Posterior cingulate gyrus (tissue), 11 donors: ENCODE results near the gene OR4A16.
A peak's percentile ranks its signal among the peaks of the same experiment; 100 is the strongest.

Source experiments
- DNase-seq, 10 donors: peaks; one replicate each; pipeline versions ENCODE4 v3.0.0 to v3.0.0-alpha.2; 2020 to 2021; ENCODE audit warnings: mixed read lengths in 3 of 10
- intact Hi-C: fragments of 100-400 bp; cut with DNase I; formaldehyde crosslinking; loops from one replicate; pipeline ENCODE4 v1.15.1; 2023

The OR4A16 gene

GRCh38 chr11:55342901-55343300 is at the start of gene OR4A16:
Gene OR4A16 (plus strand): TSS chr11:55343201. CDS start chr11:55343201, 0 bp downstream.
- intact Hi-C loops = no loop called here
- DNase-seq = no peak

DNA sequence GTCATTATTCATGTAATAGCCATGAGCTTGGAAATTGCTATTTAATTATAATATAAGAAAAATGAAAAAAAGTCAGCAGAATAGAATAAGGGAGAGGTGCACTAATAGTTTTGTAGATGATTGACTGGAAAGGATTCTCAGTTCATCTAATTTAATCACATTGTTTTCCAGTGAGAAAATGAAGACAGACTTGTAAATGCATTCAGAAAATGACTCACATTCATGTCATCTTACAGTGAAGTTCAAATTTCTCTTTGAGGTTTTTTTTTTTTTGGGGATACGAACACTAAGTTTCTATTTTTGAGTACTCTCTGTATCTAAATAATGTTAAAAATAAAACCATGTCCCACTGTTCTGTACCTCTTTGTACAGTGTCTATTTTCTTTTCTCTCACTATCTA is 18.5 kb upstream of the OR4A16 start:
- intact Hi-C loops = no loop called here
- no peak for DNase-seq

DNA sequence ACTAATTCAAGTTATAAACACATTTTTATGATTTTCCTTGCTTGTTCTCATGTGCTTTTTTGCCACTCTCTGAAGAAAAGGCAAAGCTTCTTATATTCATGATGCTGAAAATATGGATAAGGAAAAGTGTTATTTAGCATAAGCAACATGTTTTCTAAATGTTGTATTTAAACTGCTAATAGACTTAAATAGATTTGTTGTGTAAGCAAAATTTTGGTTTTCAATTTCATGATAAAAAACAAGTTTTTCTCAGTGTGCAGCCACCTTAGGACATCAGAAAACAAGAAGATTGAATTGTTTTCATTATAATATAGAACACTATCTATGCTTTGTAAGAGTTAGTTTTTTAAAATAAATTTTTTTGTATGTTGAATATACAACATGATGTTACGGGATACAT is 2.3 kb downstream of the OR4A16 start:
- DNase-seq = no peak
- intact Hi-C loops = no loop called here

- intact Hi-C loops = no loop called here
- DNase-seq = peak in 1 of 10 donors; percentile 41
These were observed 6.0 kb downstream of the OR4A16 start for GRCh38 chr11:55349032-55349431.

- DNase-seq = no peak
- intact Hi-C loops = no loop called here
These were observed 14.7 kb downstream of the OR4A16 start for GRCh38 chr11:55357560-55358184.

GRCh38 chr11:55367674-55368073 is 24.7 kb downstream of the OR4A16 start, which contains the start of gene OR4A15:
Gene OR4A15 (plus strand): TSS chr11:55367974. CDS start chr11:55367974, 0 bp downstream.
- intact Hi-C loops = no loop called here

More at GRCh38 chr11:55367674-55368073, 24.7 kb downstream of the OR4A16 start, which contains the start of gene OR4A15:
- no peak for DNase-seq
